Measurements from ENCODE around the gene HIVEP3.

GRCh38 chr1:41952208-41952607 is 33.5 kb upstream of the HIVEP3 start:
- TF ChIP-seq EZH2 (IDR thresholded peaks at IDR 0.05; ENCODE audit: borderline replicate concordance, low read depth, low read length, poor library complexity, severe bottlenecking) (no peak), CTCF (conservative IDR thresholded peaks at IDR 0.05; ENCODE audit: low read depth, low read length) (no peak)
